ENCODE data around the gene ZNF263. TPM values are rescaled to one million over a fixed set of nuclear protein-coding genes. Genes with fewer than 3 reads are reported as not detected.

Gene ZNF263
- total RNA-seq, 1 experiment from 2014 or later: 53.5 TPM

DNA sequence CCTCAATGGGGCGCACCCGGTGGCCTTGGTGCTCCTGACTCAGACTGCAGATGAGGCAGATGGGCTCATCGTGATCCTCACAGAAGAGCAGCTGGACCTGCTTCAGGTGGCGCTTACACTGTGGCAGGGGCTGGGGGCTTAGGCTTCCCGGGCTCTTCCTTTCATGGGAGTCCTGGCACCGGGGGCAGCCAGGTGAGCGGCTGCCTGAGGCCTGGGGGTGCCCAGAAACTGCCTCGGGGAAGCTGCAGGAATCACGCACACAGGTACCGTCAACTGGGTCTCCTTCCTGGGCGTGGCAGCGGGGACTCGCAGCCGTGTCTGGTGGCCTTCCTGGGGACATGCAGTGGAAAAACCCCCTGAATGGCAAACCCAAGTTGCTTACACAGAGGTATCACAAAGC is 33.8 kb upstream of the ZNF263 start:
- ChIA-PET POLR2A (interaction anchor here (0.9 kb wide), 1 partner anchor 16 kb away, joined by 3 read pairs; no protein-coding TSS in a partner anchor), CTCF (no interaction called here)
- intact Hi-C loops (cut with micrococcal nuclease; ENCODE audit: unreplicated experiment) (no loop called here), in situ Hi-C loops (cut with HindIII; ENCODE audit: low pct_unique_long_range_greater_than_20kb, low sequenced_read_pairs) (no loop called here)
- Histone ChIP-seq H3K36me3 (ENCODE audit: control insufficient read depth, insufficient read depth, low read length) (no peaks in the 10 kb centered on the region), H3K9me3 (ENCODE audit: control insufficient read depth, insufficient read depth, low read depth, low read length) (no peaks in the 10 kb centered on the region), H3K4me3 (ENCODE audit: low read depth in 2 of 2, low read length in 2 of 2) (no peak overlapping the region), H3K27me3 (ENCODE audit: control insufficient read depth, insufficient read depth, low read length) (no peaks in the 10 kb centered on the region), H3K4me1 (ENCODE audit: control insufficient read depth, insufficient read depth, low read length) (no peaks in the 10 kb centered on the region), H3K27ac (ENCODE audit: low read length) (no peak overlapping the region)
- TF ChIP-seq POLR2AphosphoS5 (IDR thresholded peaks at IDR 0.05; ENCODE audit: low read depth, low read length) (no peak), REST (IDR thresholded peaks at IDR 0.05; ENCODE audit: insufficient read depth in 1 of 2, low read depth in 2 of 2, low read length in 1 of 2) (no peak), CTCF (IDR thresholded peaks at IDR 0.05) (no peak), SIN3A (IDR thresholded peaks at IDR 0.05; ENCODE audit: borderline replicate concordance, insufficient read depth, low read depth, low read length) (no peak), TCF7L2 (IDR thresholded peaks at IDR 0.05; ENCODE audit: low read depth, low read length) (no peak)
- no TSS peak for BruUV-seq (replicated peaks)
- ATAC-seq (no peak), DNase-seq (ENCODE audit: low read depth, low spot score) (no peak)

- BruUV-seq (replicated peaks): no TSS peak
- Histone ChIP-seq H3K4me1 (ENCODE audit: control insufficient read depth, insufficient read depth, low read length) (no peaks in the 10 kb centered on the region), H3K4me3 (ENCODE audit: low read depth in 2 of 2, low read length in 2 of 2) (no peak overlapping the region), H3K27me3 (ENCODE audit: control insufficient read depth, insufficient read depth, low read length) (no peaks in the 10 kb centered on the region), H3K9me3 (ENCODE audit: control insufficient read depth, insufficient read depth, low read depth, low read length) (no peaks in the 10 kb centered on the region), H3K36me3 (ENCODE audit: control insufficient read depth, insufficient read depth, low read length) (no peaks in the 10 kb centered on the region), H3K27ac (ENCODE audit: low read length) (no peak overlapping the region)
- ATAC-seq: no peak
- ChIA-PET POLR2A (no interaction called here), CTCF (no interaction called here)
- in situ Hi-C loops (cut with HindIII; ENCODE audit: low pct_unique_long_range_greater_than_20kb, low sequenced_read_pairs) (no loop called here), intact Hi-C loops (cut with micrococcal nuclease; ENCODE audit: unreplicated experiment) (no loop called here)
- DNase-seq (ENCODE audit: low read depth, low spot score): no peak
- no peak for TF ChIP-seq POLR2AphosphoS5 (IDR thresholded peaks at IDR 0.05; ENCODE audit: low read depth, low read length)
- TF ChIP-seq REST (IDR thresholded peaks at IDR 0.05; ENCODE audit: insufficient read depth in 1 of 2, low read depth in 2 of 2, low read length in 1 of 2): no peak
- no peak for TF ChIP-seq CTCF (IDR thresholded peaks at IDR 0.05)
- no peak for TF ChIP-seq SIN3A (IDR thresholded peaks at IDR 0.05; ENCODE audit: borderline replicate concordance, insufficient read depth, low read depth, low read length)
- TF ChIP-seq TCF7L2 (IDR thresholded peaks at IDR 0.05; ENCODE audit: low read depth, low read length): no peak
These were observed 30.3 kb upstream of the ZNF263 start for GRCh38 chr16:3252967-3253366.
